Cardiac muscle cell (in vitro differentiated cells and primary cell): ENCODE measurements around the gene LRMDA. TPM values are rescaled to one million over a fixed set of nuclear protein-coding genes. Genes with fewer than 3 reads are reported as not detected.
A peak's percentile ranks its signal among the peaks of the same experiment; 100 is the strongest.

Experiments
- DNase-seq, 2 donors: peaks; one replicate each; pipeline versions ENCODE4 v3.0.0 to v3.0.0-alpha.2; 2010 to 2017; ENCODE audit warnings: low read depth in 1 of 2, low spot score in 1 of 2
- H3K27ac ChIP-seq: fragments of 200-600 bp; sonication (generic); 2 replicates; pipeline ENCODE4 v1.5.1; 2016
- H3K27me3 ChIP-seq: fragments of 200-600 bp; sonication (generic); 2 replicates; pipeline ENCODE4 v1.6.0; 2016; ENCODE audit warnings: control low read depth
- H3K36me3 ChIP-seq: fragments of 200-600 bp; sonication (generic); 2 replicates; pipeline ENCODE4 v1.5.1; 2016; ENCODE audit warnings: control low read depth
- H3K4me1 ChIP-seq: fragments of 200-600 bp; sonication (generic); 2 replicates; pipeline ENCODE4 v1.8.1; 2017; ENCODE audit warnings: low read depth, mild to moderate bottlenecking, mixed run types
- H3K4me3 ChIP-seq: fragments of 200-600 bp; sonication (generic); 2 replicates; pipeline ENCODE4 v1.5.1; 2016; ENCODE audit warnings: mild to moderate bottlenecking
- H3K9me3 ChIP-seq: fragments of 200-600 bp; sonication (generic); 2 replicates; pipeline ENCODE4 v1.5.1; 2017; ENCODE audit warnings: low read depth, mild to moderate bottlenecking, control low read depth
- polyA plus RNA-seq: library from polyadenylated mRNA; unstranded; fragments of >200 nt; fragmentation: Nextera tagmentation; extraction: Ambion mirVana; gene quantifications from 2 replicates; pipeline ENCODE4 v1.2.1, GENCODE V29; 2016
- total RNA-seq: library from RNA; depleted of rRNA; stranded (reverse); fragments of >200 nt; gene quantifications from 2 replicates; pipeline ENCODE4 v1.2.3, GENCODE V29; 2016
- TF ChIP-seq, protein P1 (sequence below): IDR thresholded peaks from 2 replicates; pipeline ENCODE4 v1.5.1; 2012; ENCODE audit warnings: low read depth, mild to moderate bottlenecking, low read length

The LRMDA gene
- total and polyA plus RNA-seq, 2 experiments from 2014 or later = 6.2 to 11.7 TPM

DNA sequence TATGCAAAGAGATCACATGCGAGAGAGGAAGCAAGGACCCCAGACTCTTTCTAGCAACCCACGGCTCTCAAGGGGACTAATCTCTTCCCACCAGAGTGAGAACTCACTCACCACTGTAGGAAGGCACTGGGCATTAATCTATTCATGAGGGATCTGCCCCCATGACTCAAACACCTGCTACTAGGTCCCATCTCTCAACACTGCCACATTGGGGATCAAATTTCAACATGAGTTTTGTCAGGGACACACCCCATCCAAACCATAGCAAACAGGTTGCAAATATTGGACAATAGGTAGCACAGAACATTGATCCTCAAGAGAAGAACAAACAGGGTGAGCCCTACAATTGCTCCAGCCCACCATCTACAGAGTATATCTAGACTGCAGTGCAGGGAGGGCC is 740.6 kb downstream of the LRMDA start:
- Histone ChIP-seq H3K27me3 (no peaks in the 10 kb centered on the region), H3K9me3 (no peaks in the 10 kb centered on the region), H3K27ac (no peak overlapping the region), H3K36me3 (no peaks in the 10 kb centered on the region), H3K4me3 (no peak overlapping the region), H3K4me1 (peaks cover 2% of the 10 kb centered on the region)
- DNase-seq = no peak
- TF ChIP-seq, protein P1, sequence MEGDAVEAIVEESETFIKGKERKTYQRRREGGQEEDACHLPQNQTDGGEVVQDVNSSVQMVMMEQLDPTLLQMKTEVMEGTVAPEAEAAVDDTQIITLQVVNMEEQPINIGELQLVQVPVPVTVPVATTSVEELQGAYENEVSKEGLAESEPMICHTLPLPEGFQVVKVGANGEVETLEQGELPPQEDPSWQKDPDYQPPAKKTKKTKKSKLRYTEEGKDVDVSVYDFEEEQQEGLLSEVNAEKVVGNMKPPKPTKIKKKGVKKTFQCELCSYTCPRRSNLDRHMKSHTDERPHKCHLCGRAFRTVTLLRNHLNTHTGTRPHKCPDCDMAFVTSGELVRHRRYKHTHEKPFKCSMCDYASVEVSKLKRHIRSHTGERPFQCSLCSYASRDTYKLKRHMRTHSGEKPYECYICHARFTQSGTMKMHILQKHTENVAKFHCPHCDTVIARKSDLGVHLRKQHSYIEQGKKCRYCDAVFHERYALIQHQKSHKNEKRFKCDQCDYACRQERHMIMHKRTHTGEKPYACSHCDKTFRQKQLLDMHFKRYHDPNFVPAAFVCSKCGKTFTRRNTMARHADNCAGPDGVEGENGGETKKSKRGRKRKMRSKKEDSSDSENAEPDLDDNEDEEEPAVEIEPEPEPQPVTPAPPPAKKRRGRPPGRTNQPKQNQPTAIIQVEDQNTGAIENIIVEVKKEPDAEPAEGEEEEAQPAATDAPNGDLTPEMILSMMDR = no peak

DNA sequence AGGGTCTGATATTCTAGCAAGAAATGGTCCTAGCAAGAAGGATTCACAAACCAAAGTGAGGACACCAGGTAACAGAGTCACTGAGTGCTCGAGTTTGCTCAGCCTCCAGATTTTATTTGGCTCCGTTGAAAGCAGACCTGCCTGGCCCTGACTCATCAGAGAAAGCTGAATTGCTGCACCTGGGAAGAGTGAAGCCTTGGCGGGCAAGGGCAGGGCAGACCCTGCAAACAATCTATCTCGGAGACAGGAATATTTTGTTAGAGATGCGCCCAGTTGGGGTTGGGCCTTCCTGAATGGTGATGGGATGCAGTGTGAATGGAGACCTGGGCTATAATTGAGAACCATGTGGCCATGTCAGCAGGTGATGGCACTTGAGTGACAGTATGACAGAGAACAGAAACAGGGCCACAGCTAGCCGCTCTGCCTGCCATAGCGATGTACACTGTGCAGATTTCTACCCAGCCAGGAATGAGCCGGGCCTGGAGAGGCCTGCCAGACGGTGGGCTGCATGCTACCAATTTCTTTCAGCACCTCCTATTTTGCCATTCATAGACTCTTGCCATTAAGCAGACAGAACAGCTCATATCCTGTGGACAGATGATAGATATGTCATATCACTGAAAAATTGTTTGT is 744.2 kb downstream of the LRMDA start:
- H3K27ac ChIP-seq = peak overlapping the region; percentile 19
- H3K4me1 ChIP-seq = peaks cover 10% of the 10 kb centered on the region
- H3K36me3 ChIP-seq = no peaks in the 10 kb centered on the region
- no peaks in the 10 kb centered on the region for H3K27me3 ChIP-seq
- TF ChIP-seq, protein P1 = no peak
- DNase-seq = no peak
- no peaks in the 10 kb centered on the region for H3K9me3 ChIP-seq
- H3K4me3 ChIP-seq = no peak overlapping the region

DNA sequence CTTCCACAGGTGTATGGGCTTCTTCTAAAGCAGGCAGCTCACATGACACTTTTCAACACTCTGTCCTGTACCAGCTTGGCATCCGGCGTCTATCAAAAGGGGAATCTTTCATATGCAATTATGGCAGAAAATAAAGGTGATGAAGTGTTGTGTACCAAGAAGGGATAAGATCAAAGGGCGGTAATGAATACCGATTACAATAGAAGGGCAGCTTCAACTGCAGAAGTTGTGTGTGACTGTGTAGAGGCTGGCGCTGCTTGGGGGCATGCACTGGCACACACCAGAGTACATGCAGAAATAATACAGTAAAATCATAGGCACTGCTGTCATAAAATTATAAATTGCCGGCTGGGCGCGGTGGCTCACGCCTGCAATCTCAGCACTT is 744.7 kb downstream of the LRMDA start:
- H3K27me3 ChIP-seq = no peaks in the 10 kb centered on the region
- DNase-seq = no peak
- TF ChIP-seq, protein P1 = no peak
- no peak overlapping the region for H3K4me3 ChIP-seq
- no peaks in the 10 kb centered on the region for H3K9me3 ChIP-seq
- H3K36me3 ChIP-seq = no peaks in the 10 kb centered on the region
- peaks cover 10% of the 10 kb centered on the region for H3K4me1 ChIP-seq
- peak overlapping the region; percentile 19 for H3K27ac ChIP-seq

DNA sequence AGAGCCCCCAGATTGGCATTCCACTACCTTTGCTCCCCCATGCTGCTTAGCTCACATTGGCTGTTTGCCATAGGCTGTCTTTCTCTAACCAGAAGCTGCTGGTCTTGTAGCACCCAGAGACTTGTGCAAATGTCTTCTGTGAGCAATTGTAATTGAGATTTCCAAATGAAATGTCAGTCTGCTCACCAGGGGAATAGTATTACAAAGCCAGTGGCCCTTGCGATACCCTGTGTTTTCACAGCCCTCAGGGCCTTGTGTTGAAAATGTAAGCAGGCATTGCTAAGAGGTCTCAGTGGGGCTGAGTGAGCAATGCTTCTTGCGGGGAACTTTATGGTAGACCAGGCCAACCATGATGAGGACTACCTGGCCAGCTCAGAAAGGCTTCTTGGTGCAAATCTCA is 746.5 kb downstream of the LRMDA start:
- no peak for DNase-seq

DNA sequence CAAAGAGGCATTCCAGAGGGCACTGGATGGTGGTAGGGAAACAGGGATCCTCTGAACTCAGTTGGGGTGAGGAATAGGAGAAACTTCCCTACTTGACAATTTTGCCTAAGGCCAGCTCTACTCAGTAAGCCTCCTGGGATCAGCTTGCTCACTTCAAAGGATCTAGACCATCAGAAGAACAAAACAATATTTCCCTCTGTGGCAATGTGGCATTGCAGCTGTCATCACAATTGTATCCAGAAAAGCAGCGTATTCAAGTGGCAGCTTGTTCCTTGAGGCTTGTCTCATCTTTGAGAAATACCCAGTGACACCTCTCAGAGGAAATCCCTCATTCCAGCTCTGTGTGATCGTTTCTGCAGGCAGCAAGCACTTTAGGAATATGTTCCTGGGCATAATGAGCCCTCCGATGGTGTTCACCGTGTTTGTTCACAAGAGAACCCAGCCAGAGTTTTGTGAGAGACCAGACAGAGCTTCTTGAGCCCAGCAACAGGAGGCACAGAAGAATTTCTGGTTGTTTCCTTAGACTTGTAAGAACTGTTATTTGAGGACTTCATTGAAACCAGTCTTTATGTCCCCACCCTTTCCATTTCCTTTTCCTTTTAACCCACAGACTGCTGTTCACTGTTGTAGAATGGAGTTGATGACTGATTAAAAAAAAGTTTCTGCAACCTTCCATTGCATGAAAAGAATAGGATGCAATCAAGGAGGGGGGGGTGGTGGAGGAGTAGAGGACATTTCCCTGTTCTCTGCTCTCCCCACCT is 747.3 kb downstream of the LRMDA start:
- Histone ChIP-seq H3K4me3 (no peak overlapping the region), H3K27me3 (no peaks in the 10 kb centered on the region), H3K4me1 (peaks cover 18% of the 10 kb centered on the region), H3K36me3 (no peaks in the 10 kb centered on the region), H3K27ac (no peak overlapping the region), H3K9me3 (no peaks in the 10 kb centered on the region)
- TF ChIP-seq, protein P1 = no peak
- no peak for DNase-seq

More for the DNA sequence above, 746.5 kb downstream of the LRMDA start:
- Histone ChIP-seq H3K27ac (no peak overlapping the region), H3K4me1 (peaks cover 18% of the 10 kb centered on the region), H3K36me3 (no peaks in the 10 kb centered on the region), H3K27me3 (no peaks in the 10 kb centered on the region), H3K4me3 (no peak overlapping the region), H3K9me3 (no peaks in the 10 kb centered on the region)
- TF ChIP-seq, protein P1 = no peak
